PC-9 (cell line): Measurements from ENCODE around the gene KRT14.
"Not testable (repeated sequence)": the region's sequence is repeated elsewhere in the genome, so short reads cannot be mapped to it uniquely, and the experiment has no call there.

Source experiments
- EZH2 ChIP-seq: fragments of 200-600 bp; sonication (generic); IDR thresholded peaks from 2 replicates; pipeline ENCODE4 v1.8.0; 2017; ENCODE audit warnings: antibody characterized with exemption, low read depth
- TF ChIP-seq, protein P1 (sequence below): fragments of 200-600 bp; sonication (generic); conservative IDR thresholded peaks from 2 replicates; pipeline ENCODE4 v1.6.1; 2017; ENCODE audit warnings: mixed run types, antibody characterized with exemption, mild to moderate bottlenecking, moderate library complexity

DNA sequence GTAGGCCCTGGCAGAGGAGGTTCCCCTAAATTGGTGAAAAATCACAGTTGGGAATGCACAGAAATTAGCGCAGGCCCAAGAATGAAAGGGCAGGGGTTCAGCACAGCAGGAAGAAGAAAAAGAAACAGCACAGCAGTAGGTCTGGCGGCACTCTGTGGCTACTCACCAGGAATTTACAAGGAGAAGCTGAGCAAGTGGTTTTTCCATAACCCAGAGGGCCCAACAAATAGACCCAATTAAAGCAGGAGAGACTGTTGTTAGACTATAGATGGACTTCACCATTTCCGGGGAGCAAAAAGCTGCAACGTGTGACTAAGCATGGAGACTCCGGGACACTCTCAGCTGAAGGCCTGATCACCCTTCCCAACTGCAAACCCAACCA is 40.2 kb upstream of the KRT14 start:
- TF ChIP-seq, protein P1, sequence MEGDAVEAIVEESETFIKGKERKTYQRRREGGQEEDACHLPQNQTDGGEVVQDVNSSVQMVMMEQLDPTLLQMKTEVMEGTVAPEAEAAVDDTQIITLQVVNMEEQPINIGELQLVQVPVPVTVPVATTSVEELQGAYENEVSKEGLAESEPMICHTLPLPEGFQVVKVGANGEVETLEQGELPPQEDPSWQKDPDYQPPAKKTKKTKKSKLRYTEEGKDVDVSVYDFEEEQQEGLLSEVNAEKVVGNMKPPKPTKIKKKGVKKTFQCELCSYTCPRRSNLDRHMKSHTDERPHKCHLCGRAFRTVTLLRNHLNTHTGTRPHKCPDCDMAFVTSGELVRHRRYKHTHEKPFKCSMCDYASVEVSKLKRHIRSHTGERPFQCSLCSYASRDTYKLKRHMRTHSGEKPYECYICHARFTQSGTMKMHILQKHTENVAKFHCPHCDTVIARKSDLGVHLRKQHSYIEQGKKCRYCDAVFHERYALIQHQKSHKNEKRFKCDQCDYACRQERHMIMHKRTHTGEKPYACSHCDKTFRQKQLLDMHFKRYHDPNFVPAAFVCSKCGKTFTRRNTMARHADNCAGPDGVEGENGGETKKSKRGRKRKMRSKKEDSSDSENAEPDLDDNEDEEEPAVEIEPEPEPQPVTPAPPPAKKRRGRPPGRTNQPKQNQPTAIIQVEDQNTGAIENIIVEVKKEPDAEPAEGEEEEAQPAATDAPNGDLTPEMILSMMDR, result not testable (repeated sequence)
- not testable (repeated sequence) for TF ChIP-seq EZH2
